Astrocyte (in vitro differentiated cells and primary cell): ENCODE data around the gene PGRMC1.

Source experiments
- EZH2 ChIP-seq: IDR thresholded peaks from 2 replicates; pipeline ENCODE4 v1.6.1; 2012; ENCODE audit warnings: mild to moderate bottlenecking, low read length, inconsistent platforms; ENCODE audit not compliant: insufficient read depth
- TF ChIP-seq, protein P1 (sequence below): IDR thresholded peaks from 2 replicates; pipeline ENCODE4 v1.5.1; 2011; ENCODE audit warnings: low read depth, mild to moderate bottlenecking, inconsistent platforms, low read length, moderate library complexity; ENCODE audit not compliant: insufficient read depth

DNA sequence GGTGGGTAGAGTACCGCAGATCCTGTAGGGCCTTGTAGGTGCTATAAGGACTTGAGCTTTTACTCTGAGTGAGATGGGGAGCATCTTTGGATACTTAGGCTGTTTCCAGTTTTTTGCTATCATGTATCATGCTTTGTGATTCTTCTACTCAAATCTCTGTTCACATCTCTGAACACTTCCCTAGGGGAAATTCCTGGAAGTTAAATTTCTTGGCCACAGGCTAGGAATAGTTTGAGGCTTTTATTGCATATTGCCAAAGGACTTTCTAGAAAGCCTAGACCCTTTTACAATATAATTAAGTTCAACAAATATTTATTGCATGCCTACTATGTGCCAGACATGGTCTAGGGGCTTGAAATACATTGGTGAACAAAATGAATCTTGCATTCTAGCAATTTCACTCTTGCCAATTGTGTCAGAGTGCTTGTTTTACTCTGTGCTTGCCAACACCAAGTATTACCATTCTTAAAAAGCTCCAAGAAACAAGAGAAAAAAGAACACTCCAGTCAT lies 4.1 kb upstream of the PGRMC1 start:
- TF ChIP-seq, protein P1, sequence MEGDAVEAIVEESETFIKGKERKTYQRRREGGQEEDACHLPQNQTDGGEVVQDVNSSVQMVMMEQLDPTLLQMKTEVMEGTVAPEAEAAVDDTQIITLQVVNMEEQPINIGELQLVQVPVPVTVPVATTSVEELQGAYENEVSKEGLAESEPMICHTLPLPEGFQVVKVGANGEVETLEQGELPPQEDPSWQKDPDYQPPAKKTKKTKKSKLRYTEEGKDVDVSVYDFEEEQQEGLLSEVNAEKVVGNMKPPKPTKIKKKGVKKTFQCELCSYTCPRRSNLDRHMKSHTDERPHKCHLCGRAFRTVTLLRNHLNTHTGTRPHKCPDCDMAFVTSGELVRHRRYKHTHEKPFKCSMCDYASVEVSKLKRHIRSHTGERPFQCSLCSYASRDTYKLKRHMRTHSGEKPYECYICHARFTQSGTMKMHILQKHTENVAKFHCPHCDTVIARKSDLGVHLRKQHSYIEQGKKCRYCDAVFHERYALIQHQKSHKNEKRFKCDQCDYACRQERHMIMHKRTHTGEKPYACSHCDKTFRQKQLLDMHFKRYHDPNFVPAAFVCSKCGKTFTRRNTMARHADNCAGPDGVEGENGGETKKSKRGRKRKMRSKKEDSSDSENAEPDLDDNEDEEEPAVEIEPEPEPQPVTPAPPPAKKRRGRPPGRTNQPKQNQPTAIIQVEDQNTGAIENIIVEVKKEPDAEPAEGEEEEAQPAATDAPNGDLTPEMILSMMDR = no peak
- no peak for TF ChIP-seq EZH2
